ENCODE results near the gene ELOVL1.

ELOVL1 gene

DNA sequence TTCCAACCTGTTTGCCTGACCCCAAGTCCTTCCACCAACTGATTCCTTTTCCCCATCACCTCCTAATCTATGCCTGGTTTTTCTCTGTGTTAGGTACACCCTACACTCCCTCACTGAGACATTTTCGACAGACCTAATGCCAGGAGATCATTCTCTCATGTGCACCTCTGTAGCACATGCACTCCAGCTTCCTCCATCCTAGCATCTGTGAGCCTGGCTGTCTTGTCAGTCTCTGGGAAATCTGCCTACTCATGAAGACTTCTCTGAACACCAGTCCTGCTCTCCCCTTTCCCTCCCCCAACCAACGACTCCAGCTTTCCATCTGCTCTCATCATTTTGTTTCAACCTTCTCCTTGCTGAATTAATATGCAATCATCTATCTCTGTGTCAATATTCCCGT, 20.8 kb upstream of the ELOVL1 start:
- no peak for TF ChIP-seq NFIC (IDR thresholded peaks at IDR 0.05)
- no peak for TF ChIP-seq FOXM1 (IDR thresholded peaks at IDR 0.05; ENCODE audit: borderline replicate concordance, low read depth)
- TF ChIP-seq, protein P1, sequence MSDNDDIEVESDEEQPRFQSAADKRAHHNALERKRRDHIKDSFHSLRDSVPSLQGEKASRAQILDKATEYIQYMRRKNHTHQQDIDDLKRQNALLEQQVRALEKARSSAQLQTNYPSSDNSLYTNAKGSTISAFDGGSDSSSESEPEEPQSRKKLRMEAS (IDR thresholded peaks at IDR 0.05) = no peak
- TF ChIP-seq EGR1 (IDR thresholded peaks at IDR 0.05) = no peak
- TF ChIP-seq TCF12 (IDR thresholded peaks at IDR 0.05; ENCODE audit: low read depth) = no peak
- TF ChIP-seq CEBPB (IDR thresholded peaks at IDR 0.05) = no peak
- no peak for TF ChIP-seq TEAD4 (IDR thresholded peaks at IDR 0.05)
- TF ChIP-seq, protein P2, sequence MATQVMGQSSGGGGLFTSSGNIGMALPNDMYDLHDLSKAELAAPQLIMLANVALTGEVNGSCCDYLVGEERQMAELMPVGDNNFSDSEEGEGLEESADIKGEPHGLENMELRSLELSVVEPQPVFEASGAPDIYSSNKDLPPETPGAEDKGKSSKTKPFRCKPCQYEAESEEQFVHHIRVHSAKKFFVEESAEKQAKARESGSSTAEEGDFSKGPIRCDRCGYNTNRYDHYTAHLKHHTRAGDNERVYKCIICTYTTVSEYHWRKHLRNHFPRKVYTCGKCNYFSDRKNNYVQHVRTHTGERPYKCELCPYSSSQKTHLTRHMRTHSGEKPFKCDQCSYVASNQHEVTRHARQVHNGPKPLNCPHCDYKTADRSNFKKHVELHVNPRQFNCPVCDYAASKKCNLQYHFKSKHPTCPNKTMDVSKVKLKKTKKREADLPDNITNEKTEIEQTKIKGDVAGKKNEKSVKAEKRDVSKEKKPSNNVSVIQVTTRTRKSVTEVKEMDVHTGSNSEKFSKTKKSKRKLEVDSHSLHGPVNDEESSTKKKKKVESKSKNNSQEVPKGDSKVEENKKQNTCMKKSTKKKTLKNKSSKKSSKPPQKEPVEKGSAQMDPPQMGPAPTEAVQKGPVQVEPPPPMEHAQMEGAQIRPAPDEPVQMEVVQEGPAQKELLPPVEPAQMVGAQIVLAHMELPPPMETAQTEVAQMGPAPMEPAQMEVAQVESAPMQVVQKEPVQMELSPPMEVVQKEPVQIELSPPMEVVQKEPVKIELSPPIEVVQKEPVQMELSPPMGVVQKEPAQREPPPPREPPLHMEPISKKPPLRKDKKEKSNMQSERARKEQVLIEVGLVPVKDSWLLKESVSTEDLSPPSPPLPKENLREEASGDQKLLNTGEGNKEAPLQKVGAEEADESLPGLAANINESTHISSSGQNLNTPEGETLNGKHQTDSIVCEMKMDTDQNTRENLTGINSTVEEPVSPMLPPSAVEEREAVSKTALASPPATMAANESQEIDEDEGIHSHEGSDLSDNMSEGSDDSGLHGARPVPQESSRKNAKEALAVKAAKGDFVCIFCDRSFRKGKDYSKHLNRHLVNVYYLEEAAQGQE (IDR thresholded peaks at IDR 0.05; ENCODE audit: low read depth) = no peak
- no peak for TF ChIP-seq YY1 (IDR thresholded peaks at IDR 0.05; ENCODE audit: low read depth)

DNA sequence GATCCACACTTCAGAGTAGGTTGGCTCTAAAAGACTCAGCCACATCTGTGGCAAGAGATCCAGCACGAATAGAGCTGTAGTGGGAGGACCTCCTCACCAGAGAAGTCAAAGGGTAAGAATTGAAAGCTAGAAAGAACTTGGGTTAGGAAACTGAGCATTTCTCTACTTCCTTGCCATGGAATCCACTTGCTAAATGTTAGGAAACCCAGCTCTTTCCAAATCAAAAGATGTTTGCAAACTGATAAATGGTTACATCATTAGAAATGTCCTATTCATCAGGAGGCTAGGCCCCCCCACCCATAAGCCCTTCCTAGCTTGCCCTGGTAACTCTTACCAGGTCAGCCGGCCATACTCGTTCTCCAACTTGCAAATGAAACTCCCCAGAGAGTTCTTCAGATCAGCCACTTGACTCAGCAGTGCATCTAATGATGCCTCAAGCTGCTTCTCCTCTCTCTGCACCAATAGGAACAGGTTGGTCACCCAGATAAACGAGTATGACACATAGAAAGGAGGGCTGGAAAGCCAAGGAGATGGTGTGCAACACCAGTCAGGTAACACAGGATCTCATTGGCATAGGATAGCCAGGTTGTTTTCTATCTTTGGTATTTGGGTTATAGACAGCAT, 20.3 kb upstream of the ELOVL1 start:
- no peak for TF ChIP-seq TCF12 (IDR thresholded peaks at IDR 0.05; ENCODE audit: low read depth)
- TF ChIP-seq RAD21 (IDR thresholded peaks at IDR 0.05; ENCODE audit: low read depth) = no peak
- no peak for TF ChIP-seq TEAD4 (IDR thresholded peaks at IDR 0.05)
- no peak for TF ChIP-seq EP300 (IDR thresholded peaks at IDR 0.05; ENCODE audit: borderline replicate concordance)
- TF ChIP-seq, protein P2 (IDR thresholded peaks at IDR 0.05; ENCODE audit: low read depth) = no peak
- TF ChIP-seq EGR1 (IDR thresholded peaks at IDR 0.05) = no peak
- TF ChIP-seq, protein P3, sequence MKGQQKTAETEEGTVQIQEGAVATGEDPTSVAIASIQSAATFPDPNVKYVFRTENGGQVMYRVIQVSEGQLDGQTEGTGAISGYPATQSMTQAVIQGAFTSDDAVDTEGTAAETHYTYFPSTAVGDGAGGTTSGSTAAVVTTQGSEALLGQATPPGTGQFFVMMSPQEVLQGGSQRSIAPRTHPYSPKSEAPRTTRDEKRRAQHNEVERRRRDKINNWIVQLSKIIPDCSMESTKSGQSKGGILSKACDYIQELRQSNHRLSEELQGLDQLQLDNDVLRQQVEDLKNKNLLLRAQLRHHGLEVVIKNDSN (IDR thresholded peaks at IDR 0.05) = no peak
- no peak for TF ChIP-seq CEBPB (IDR thresholded peaks at IDR 0.05)
- TF ChIP-seq CREB1 (IDR thresholded peaks at IDR 0.05; ENCODE audit: low read depth) = no peak
- no peak for TF ChIP-seq ZBTB7A (IDR thresholded peaks at IDR 0.05; ENCODE audit: low read depth)
- TF ChIP-seq FOXM1 (IDR thresholded peaks at IDR 0.05; ENCODE audit: borderline replicate concordance, low read depth) = no peak
- TF ChIP-seq NFIC (IDR thresholded peaks at IDR 0.05) = no peak
- TF ChIP-seq, protein P1 (IDR thresholded peaks at IDR 0.05) = no peak
- TF ChIP-seq YY1 (IDR thresholded peaks at IDR 0.05; ENCODE audit: low read depth) = no peak
- TF ChIP-seq TAF1 (IDR thresholded peaks at IDR 0.05; ENCODE audit: low read depth) = no peak

DNA sequence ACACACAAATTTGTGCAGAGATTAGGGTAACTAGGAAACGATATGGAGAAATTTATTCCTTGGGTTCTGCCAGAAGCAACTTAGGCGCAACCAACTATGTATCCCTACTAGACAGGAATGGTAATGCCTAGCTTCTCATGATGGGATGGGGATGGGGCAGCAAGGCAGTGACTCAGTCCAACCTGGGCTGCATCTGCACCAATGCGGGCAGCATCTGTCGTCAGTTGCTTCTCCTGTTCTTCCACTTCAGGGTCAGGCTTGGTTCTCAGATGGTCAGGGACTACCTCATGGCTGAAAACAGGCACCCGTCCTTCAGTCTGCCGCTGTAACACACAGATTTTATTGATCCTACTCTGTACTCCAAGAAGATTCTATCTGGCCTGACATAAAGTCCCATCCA, 18.9 kb upstream of the ELOVL1 start:
- TF ChIP-seq NFIC (IDR thresholded peaks at IDR 0.05) (no peak), FOXM1 (IDR thresholded peaks at IDR 0.05; ENCODE audit: borderline replicate concordance, low read depth) (no peak), CREB1 (IDR thresholded peaks at IDR 0.05; ENCODE audit: low read depth) (no peak), RAD21 (IDR thresholded peaks at IDR 0.05; ENCODE audit: low read depth) (no peak), EGR1 (IDR thresholded peaks at IDR 0.05) (no peak), EP300 (IDR thresholded peaks at IDR 0.05; ENCODE audit: borderline replicate concordance) (no peak), TAF1 (IDR thresholded peaks at IDR 0.05; ENCODE audit: low read depth) (no peak), TEAD4 (IDR thresholded peaks at IDR 0.05) (no peak), CEBPB (IDR thresholded peaks at IDR 0.05) (no peak), TCF12 (IDR thresholded peaks at IDR 0.05; ENCODE audit: low read depth) (no peak), ZBTB7A (IDR thresholded peaks at IDR 0.05; ENCODE audit: low read depth) (no peak), YY1 (IDR thresholded peaks at IDR 0.05; ENCODE audit: low read depth) (no peak)
- TF ChIP-seq, protein P2 (IDR thresholded peaks at IDR 0.05; ENCODE audit: low read depth) = no peak
- TF ChIP-seq, protein P3 (IDR thresholded peaks at IDR 0.05) = no peak
- TF ChIP-seq, protein P1 (IDR thresholded peaks at IDR 0.05) = no peak

DNA sequence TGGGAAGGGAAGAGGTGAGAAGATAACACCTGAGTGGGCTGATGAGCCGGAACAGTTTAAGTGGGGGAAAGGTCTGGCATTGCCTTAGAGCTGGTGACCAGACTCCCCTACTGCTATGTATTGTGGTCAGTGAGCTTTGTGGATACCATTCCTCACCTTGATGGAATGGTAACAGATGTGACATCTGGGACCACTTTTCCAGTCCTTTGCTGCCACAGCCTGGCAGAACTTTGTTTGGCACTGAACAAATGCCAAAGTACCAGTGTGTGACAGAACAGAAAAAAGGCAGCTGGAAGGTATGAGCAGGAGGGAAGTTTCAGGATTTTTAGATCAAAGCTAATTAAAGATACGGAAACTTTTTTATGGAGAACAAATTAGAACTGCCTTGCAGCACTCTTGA, 15.6 kb upstream of the ELOVL1 start:
- peak; percentile 21; the same call in 1 of the 2 replicates for TF ChIP-seq RAD21 (IDR thresholded peaks at IDR 0.05; ENCODE audit: low read depth)
- TF ChIP-seq, protein P3 (IDR thresholded peaks at IDR 0.05) = no peak
